ENCODE results near the gene MTOR.
"Not testable (repeated sequence)": the region's sequence is repeated elsewhere in the genome, so short reads cannot be mapped to it uniquely, and the experiment has no call there.

The MTOR gene

GRCh38 chr1:11144570-11145256, 117.6 kb downstream of the MTOR start:
- no peak for DNase-seq

- DNase-seq, result no peak
Measured at GRCh38 chr1:11143907-11144306, 118.4 kb downstream of the MTOR start.

GRCh38 chr1:11143401-11143800, 119.0 kb downstream of the MTOR start:
- no peak for DNase-seq

- no peak for DNase-seq
Measured at GRCh38 chr1:11142618-11143391, 119.5 kb downstream of the MTOR start.

- no peak for DNase-seq
Measured at GRCh38 chr1:11138952-11139351, 123.4 kb downstream of the MTOR start.

GRCh38 chr1:11138029-11138428, 124.3 kb downstream of the MTOR start:
- no peak for DNase-seq

GRCh38 chr1:11134898-11135266, 127.5 kb downstream of the MTOR start:
- no peak for DNase-seq

GRCh38 chr1:11134251-11134897, 128.0 kb downstream of the MTOR start:
- DNase-seq, result no peak

GRCh38 chr1:11132563-11133293, 129.6 kb downstream of the MTOR start:
- no peak for DNase-seq

- DNase-seq, result no peak
Measured at GRCh38 chr1:11131816-11132215, 130.5 kb downstream of the MTOR start.

- no peak for DNase-seq
Measured at GRCh38 chr1:11130406-11130805, 131.9 kb downstream of the MTOR start.

- DNase-seq, result no peak
Measured at GRCh38 chr1:11129649-11130390, 132.5 kb downstream of the MTOR start.

GRCh38 chr1:11126569-11126968, 135.8 kb downstream of the MTOR start:
- DNase-seq, result no peak

GRCh38 chr1:11125931-11126330, 136.4 kb downstream of the MTOR start:
- no peak for DNase-seq

GRCh38 chr1:11124965-11125364, 137.4 kb downstream of the MTOR start:
- no peak for DNase-seq

GRCh38 chr1:11116318-11116717, 146.0 kb downstream of the MTOR start:
- DNase-seq, result no peak

- no peak for DNase-seq
Measured at GRCh38 chr1:11114966-11115365, 147.4 kb downstream of the MTOR start.

- no peak for DNase-seq
Measured at GRCh38 chr1:11109047-11109760, 153.1 kb downstream of the MTOR start.

- DNase-seq, result no peak
Measured at GRCh38 chr1:11107599-11107998, 154.8 kb downstream of the MTOR start.

GRCh38 chr1:11105586-11105985, 156.8 kb downstream of the MTOR start:
- no peak for DNase-seq

- DNase-seq, result no peak
Measured at GRCh38 chr1:11101347-11101746, 161.0 kb downstream of the MTOR start.

GRCh38 chr1:11100806-11101205, 161.5 kb downstream of the MTOR start:
- DNase-seq, result not testable (repeated sequence)

Data from cortex of kidney (tissue), 1 donor.